Activated T-cell treated with anti-CD3 and anti-CD28 coated beads for 24 hours (primary cell): Measurements from ENCODE around the gene SPATA31E1.

Experiments used
- DNase-seq: peaks from one replicate; pipeline ENCODE4 v3.0.0-alpha.2; 2020; ENCODE audit warnings: low read depth

SPATA31E1 gene

GRCh38 chr9:87863882-87864465 is 18.7 kb upstream of the SPATA31E1 start:
- no peak for DNase-seq

- DNase-seq = no peak
Measured at GRCh38 chr9:87864915-87865314, 17.8 kb upstream of the SPATA31E1 start.

- DNase-seq = no peak
Measured at GRCh38 chr9:87865626-87866025, 17.1 kb upstream of the SPATA31E1 start.

- no peak for DNase-seq
Measured at GRCh38 chr9:87867391-87867790, 15.3 kb upstream of the SPATA31E1 start.

- DNase-seq = no peak
Measured at GRCh38 chr9:87868175-87868574, 14.5 kb upstream of the SPATA31E1 start.

GRCh38 chr9:87868635-87869034 is 14.0 kb upstream of the SPATA31E1 start:
- no peak for DNase-seq

- DNase-seq = no peak
Measured at GRCh38 chr9:87869082-87869481, 13.6 kb upstream of the SPATA31E1 start.

GRCh38 chr9:87871425-87872078 is 11.1 kb upstream of the SPATA31E1 start:
- no peak for DNase-seq

- DNase-seq = no peak
Measured at GRCh38 chr9:87872079-87872624, 10.5 kb upstream of the SPATA31E1 start.

- no peak for DNase-seq
Measured at GRCh38 chr9:87873607-87874303, 8.9 kb upstream of the SPATA31E1 start.

- DNase-seq = no peak
Measured at GRCh38 chr9:87874304-87874623, 8.4 kb upstream of the SPATA31E1 start.

GRCh38 chr9:87875060-87875459 is 7.6 kb upstream of the SPATA31E1 start:
- DNase-seq = no peak

- DNase-seq = no peak
Measured at GRCh38 chr9:87875831-87876545, 6.7 kb upstream of the SPATA31E1 start.

- DNase-seq = no peak
Measured at GRCh38 chr9:87876708-87877107, 6.0 kb upstream of the SPATA31E1 start.

- DNase-seq = no peak
Measured at GRCh38 chr9:87878989-87879511, 3.6 kb upstream of the SPATA31E1 start.

GRCh38 chr9:87880116-87880515 is 2.6 kb upstream of the SPATA31E1 start:
- no peak for DNase-seq

- no peak for DNase-seq
Measured at GRCh38 chr9:87880683-87881082, 2.0 kb upstream of the SPATA31E1 start.

- DNase-seq = no peak
Measured at GRCh38 chr9:87883274-87883673, 597 bp downstream of the SPATA31E1 start.

- DNase-seq = no peak
Measured at GRCh38 chr9:87883990-87884389, 1.3 kb downstream of the SPATA31E1 start.

GRCh38 chr9:87884578-87885459 is 2.1 kb downstream of the SPATA31E1 start:
- DNase-seq = no peak

GRCh38 chr9:87885484-87886189 is 3.0 kb downstream of the SPATA31E1 start:
- DNase-seq = no peak
